ENCODE data around the gene PTPRG. TPM values are rescaled to one million over a fixed set of nuclear protein-coding genes. Genes with fewer than 3 reads are reported as not detected.

PTPRG gene
- total RNA-seq, 1 donor = 41.0 TPM

DNA sequence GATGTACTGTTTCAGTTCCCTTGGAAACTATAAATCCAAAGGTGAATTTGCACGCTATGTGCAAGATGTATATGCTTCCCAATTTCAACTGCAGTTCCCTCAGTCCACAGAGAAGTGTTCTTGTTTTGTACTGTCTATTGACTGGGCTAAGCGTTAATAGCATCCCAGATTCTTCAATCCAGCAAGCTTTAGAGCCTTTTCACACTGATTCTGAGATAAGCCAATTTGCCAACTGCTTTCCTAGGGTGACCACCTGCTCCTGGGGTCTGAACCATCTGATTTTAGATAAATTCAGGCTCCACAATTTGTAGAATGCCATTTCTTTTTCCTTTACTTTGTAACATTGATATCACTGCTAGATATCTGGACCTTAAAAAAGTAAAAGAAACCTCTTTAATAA lies 340.1 kb downstream of the PTPRG start:
- no peak overlapping the region for H3K4me3 ChIP-seq (ENCODE audit: low read depth, low read length)
- no peak for DNase-seq (ENCODE audit: low read depth)
- TF ChIP-seq, protein P1, sequence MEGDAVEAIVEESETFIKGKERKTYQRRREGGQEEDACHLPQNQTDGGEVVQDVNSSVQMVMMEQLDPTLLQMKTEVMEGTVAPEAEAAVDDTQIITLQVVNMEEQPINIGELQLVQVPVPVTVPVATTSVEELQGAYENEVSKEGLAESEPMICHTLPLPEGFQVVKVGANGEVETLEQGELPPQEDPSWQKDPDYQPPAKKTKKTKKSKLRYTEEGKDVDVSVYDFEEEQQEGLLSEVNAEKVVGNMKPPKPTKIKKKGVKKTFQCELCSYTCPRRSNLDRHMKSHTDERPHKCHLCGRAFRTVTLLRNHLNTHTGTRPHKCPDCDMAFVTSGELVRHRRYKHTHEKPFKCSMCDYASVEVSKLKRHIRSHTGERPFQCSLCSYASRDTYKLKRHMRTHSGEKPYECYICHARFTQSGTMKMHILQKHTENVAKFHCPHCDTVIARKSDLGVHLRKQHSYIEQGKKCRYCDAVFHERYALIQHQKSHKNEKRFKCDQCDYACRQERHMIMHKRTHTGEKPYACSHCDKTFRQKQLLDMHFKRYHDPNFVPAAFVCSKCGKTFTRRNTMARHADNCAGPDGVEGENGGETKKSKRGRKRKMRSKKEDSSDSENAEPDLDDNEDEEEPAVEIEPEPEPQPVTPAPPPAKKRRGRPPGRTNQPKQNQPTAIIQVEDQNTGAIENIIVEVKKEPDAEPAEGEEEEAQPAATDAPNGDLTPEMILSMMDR (IDR thresholded peaks at IDR 0.05; ENCODE audit: insufficient read depth, low read depth, low read length) = no peak

DNA sequence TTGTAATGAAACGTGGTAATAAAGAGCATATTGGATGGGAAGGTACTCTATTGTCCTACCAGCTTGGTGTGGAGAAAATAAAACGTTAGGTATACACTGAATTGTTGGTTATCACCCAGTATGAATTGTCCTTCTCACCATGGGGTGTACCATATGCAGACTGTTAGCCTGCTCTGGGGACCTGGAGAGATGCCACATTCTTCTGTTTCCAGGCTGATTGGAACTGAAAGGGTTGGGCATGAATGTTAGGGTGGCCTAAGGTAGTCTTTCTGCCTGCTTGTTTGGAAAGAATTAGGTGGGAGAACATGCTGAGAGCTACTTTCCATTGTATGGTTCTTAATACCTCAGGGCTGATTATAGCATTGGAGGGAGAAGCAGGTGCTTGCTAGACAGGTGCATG lies 340.6 kb downstream of the PTPRG start:
- no peak for DNase-seq (ENCODE audit: low read depth)
- H3K4me3 ChIP-seq (ENCODE audit: low read depth, low read length) = no peak overlapping the region
- TF ChIP-seq, protein P1 (IDR thresholded peaks at IDR 0.05; ENCODE audit: insufficient read depth, low read depth, low read length) = no peak

GRCh38 chr3:61903074-61903473 lies 341.7 kb downstream of the PTPRG start:
- no peak for DNase-seq (ENCODE audit: low read depth)
- TF ChIP-seq, protein P1 (IDR thresholded peaks at IDR 0.05; ENCODE audit: insufficient read depth, low read depth, low read length) = no peak

GRCh38 chr3:61903931-61904657 lies 342.7 kb downstream of the PTPRG start:
- peak; percentile 31 for DNase-seq (ENCODE audit: low read depth)

More at GRCh38 chr3:61903074-61903473, 341.7 kb downstream of the PTPRG start:
- no peak overlapping the region for H3K4me3 ChIP-seq (ENCODE audit: low read depth, low read length)

GRCh38 chr3:61907210-61907795 lies 345.9 kb downstream of the PTPRG start:
- TF ChIP-seq, protein P1 (IDR thresholded peaks at IDR 0.05; ENCODE audit: insufficient read depth, low read depth, low read length) = no peak
- DNase-seq (ENCODE audit: low read depth) = no peak
- no peak overlapping the region for H3K4me3 ChIP-seq (ENCODE audit: low read depth, low read length)

More at GRCh38 chr3:61903931-61904657, 342.7 kb downstream of the PTPRG start:
- TF ChIP-seq, protein P1 (IDR thresholded peaks at IDR 0.05; ENCODE audit: insufficient read depth, low read depth, low read length) = no peak
- H3K4me3 ChIP-seq (ENCODE audit: low read depth, low read length) = no peak overlapping the region

GRCh38 chr3:61908382-61908781 lies 347.0 kb downstream of the PTPRG start:
- no peak overlapping the region for H3K4me3 ChIP-seq (ENCODE audit: low read depth, low read length)
- TF ChIP-seq, protein P1 (IDR thresholded peaks at IDR 0.05; ENCODE audit: insufficient read depth, low read depth, low read length) = no peak
- peak; percentile 67 for DNase-seq (ENCODE audit: low read depth)
